Measurements from ENCODE around the gene SEC31B. TPM values are rescaled to one million over a fixed set of nuclear protein-coding genes. Genes with fewer than 3 reads are reported as not detected.

SEC31B gene
- total RNA-seq, 1 donor from 2014 or later = 20.9 TPM

GRCh38 chr10:100528921-100529474 is 9.3 kb upstream of the SEC31B start:
- peaks cover 14% of the 10 kb centered on the region for H3K36me3 Mint-ChIP-seq
- H3K9me3 Mint-ChIP-seq = no peaks in the 10 kb centered on the region
- H3K4me1 Mint-ChIP-seq (ENCODE audit: unreplicated experiment) = peaks cover 14% of the 10 kb centered on the region
- peak overlapping the region; percentile 100 for H3K4me3 Mint-ChIP-seq
- no peak for DNase-seq (ENCODE audit: extremely low spot score, unreplicated experiment)
- H3K27me3 Mint-ChIP-seq = no peaks in the 10 kb centered on the region
- H3K27ac Mint-ChIP-seq = peak overlapping the region; percentile 85
- no peak for TF ChIP-seq CTCF (conservative IDR thresholded peaks at IDR 0.05)

- Mint-ChIP-seq H3K4me1 (ENCODE audit: unreplicated experiment) (peaks cover 14% of the 10 kb centered on the region), H3K4me3 (peak overlapping the region; percentile 100), H3K36me3 (peaks cover 14% of the 10 kb centered on the region), H3K9me3 (no peaks in the 10 kb centered on the region), H3K27ac (peak overlapping the region; percentile 59), H3K27me3 (no peaks in the 10 kb centered on the region)
- no peak for TF ChIP-seq CTCF (conservative IDR thresholded peaks at IDR 0.05)
- no peak for DNase-seq (ENCODE audit: extremely low spot score, unreplicated experiment)
These were observed 8.6 kb upstream of the SEC31B start for GRCh38 chr10:100528123-100528886.

DNA sequence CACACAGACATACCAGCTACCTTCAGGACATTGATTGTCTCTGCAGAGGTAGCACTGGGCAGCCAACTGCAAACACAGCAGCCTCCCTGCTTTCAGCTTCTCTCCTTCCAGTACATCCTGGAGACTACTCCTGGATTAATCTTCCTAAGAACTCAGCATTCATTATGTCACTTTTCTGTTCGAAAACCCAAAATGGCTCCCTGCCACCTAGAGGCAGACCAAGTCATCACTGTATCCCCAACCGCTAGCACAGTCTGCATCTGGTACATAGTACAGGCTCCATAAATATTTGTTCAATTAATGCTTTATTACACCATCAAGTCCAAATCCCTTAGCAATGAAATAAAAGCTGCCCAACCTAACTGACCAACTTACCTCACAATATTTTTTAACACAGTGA is 5.0 kb upstream of the SEC31B start:
- Mint-ChIP-seq H3K27ac (no peak overlapping the region), H3K4me3 (no peak overlapping the region), H3K4me1 (ENCODE audit: unreplicated experiment) (peaks cover 6% of the 10 kb centered on the region), H3K9me3 (no peaks in the 10 kb centered on the region), H3K27me3 (peaks cover 13% of the 10 kb centered on the region), H3K36me3 (peaks cover 14% of the 10 kb centered on the region)
- TF ChIP-seq CTCF (conservative IDR thresholded peaks at IDR 0.05) = peak; percentile 37
- DNase-seq (ENCODE audit: extremely low spot score, unreplicated experiment) = no peak

DNA sequence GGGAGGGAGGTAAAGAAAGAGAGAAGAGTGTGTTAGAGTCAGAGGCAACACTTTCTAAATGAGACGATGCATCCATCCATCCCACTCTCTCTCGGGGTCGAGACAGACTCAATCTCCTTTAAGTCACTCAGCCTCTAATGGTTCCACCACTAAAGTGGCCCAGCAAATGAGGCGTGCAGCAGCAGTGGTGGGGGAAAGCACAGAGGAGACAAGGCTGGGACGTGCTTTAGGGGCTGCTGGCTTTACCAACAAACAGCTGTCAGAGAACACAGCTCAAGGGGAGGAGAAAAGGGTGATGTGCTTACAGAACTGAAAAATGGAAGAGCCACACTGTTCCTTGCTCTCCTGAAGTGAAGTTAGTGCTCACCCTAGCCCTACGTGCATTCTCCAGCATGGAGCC is 4.5 kb upstream of the SEC31B start:
- no peaks in the 10 kb centered on the region for H3K9me3 Mint-ChIP-seq
- peaks cover 7% of the 10 kb centered on the region for H3K4me1 Mint-ChIP-seq (ENCODE audit: unreplicated experiment)
- TF ChIP-seq CTCF (conservative IDR thresholded peaks at IDR 0.05) = no peak
- peaks cover 14% of the 10 kb centered on the region for H3K36me3 Mint-ChIP-seq
- H3K4me3 Mint-ChIP-seq = no peak overlapping the region
- no peak overlapping the region for H3K27ac Mint-ChIP-seq
- DNase-seq (ENCODE audit: extremely low spot score, unreplicated experiment) = no peak
- peaks cover 16% of the 10 kb centered on the region for H3K27me3 Mint-ChIP-seq

- Mint-ChIP-seq H3K27me3 (peaks cover 24% of the 10 kb centered on the region), H3K36me3 (peaks cover 14% of the 10 kb centered on the region), H3K27ac (no peak overlapping the region), H3K4me3 (no peak overlapping the region), H3K4me1 (ENCODE audit: unreplicated experiment) (peaks cover 9% of the 10 kb centered on the region), H3K9me3 (no peaks in the 10 kb centered on the region)
- TF ChIP-seq CTCF (conservative IDR thresholded peaks at IDR 0.05) = no peak
- no peak for DNase-seq (ENCODE audit: extremely low spot score, unreplicated experiment)
These were observed 3.3 kb upstream of the SEC31B start for GRCh38 chr10:100522945-100523344.

Data from type B pancreatic cell (in vitro differentiated cells).